ENCODE data around the gene GRHPR. TPM values are rescaled to one million over a fixed set of nuclear protein-coding genes. Genes with fewer than 3 reads are reported as not detected.

The GRHPR gene
- total and polyA plus RNA-seq, 5 donors = 92.2 to 119 (median 116) TPM

- 82% methylated on average over 7 of the region's 7 CpGs for WGBS
- H3K4me3 ChIP-seq (ENCODE audit: low read length) = no peak overlapping the region
- H3K4me1 ChIP-seq (ENCODE audit: control insufficient read depth, insufficient read depth, low read length) = no peaks in the 10 kb centered on the region
- intact Hi-C loops (cut with DNase I) = no loop called here
- DNase-seq = no peak
- H3K9me3 ChIP-seq (ENCODE audit: control insufficient read depth, low read length) = no peaks in the 10 kb centered on the region
- ATAC-seq = no peak
- no peaks in the 10 kb centered on the region for H3K27me3 ChIP-seq (ENCODE audit: control insufficient read depth, insufficient read depth)
- H3K27ac ChIP-seq (ENCODE audit: low read length) = no peak overlapping the region
These were observed 24.0 kb upstream of the GRHPR start for GRCh38 chr9:37398464-37399025.

GRCh38 chr9:37399336-37399735 lies 23.2 kb upstream of the GRHPR start:
- no peak overlapping the region for H3K4me3 ChIP-seq (ENCODE audit: low read length)
- ATAC-seq = no peak
- H3K27ac ChIP-seq (ENCODE audit: low read length) = no peak overlapping the region
- no peaks in the 10 kb centered on the region for H3K9me3 ChIP-seq (ENCODE audit: control insufficient read depth, low read length)
- no peaks in the 10 kb centered on the region for H3K27me3 ChIP-seq (ENCODE audit: control insufficient read depth, insufficient read depth)
- no peaks in the 10 kb centered on the region for H3K4me1 ChIP-seq (ENCODE audit: control insufficient read depth, insufficient read depth, low read length)
- intact Hi-C loops (cut with DNase I) = no loop called here
- DNase-seq = no peak
- 70% methylated on average over 2 of the region's 2 CpGs for WGBS

- Histone ChIP-seq H3K4me3 (ENCODE audit: low read length) (no peak overlapping the region), H3K27ac (ENCODE audit: low read length) (no peak overlapping the region), H3K4me1 (ENCODE audit: control insufficient read depth, insufficient read depth, low read length) (no peaks in the 10 kb centered on the region), H3K27me3 (ENCODE audit: control insufficient read depth, insufficient read depth) (no peaks in the 10 kb centered on the region), H3K9me3 (ENCODE audit: control insufficient read depth, low read length) (no peaks in the 10 kb centered on the region)
- ATAC-seq = no peak
- 81% methylated on average over 9 of the region's 9 CpGs for WGBS
- intact Hi-C loops (cut with DNase I) = no loop called here
- DNase-seq = no peak
These were observed 17.9 kb upstream of the GRHPR start for GRCh38 chr9:37404590-37404989.

- DNase-seq = no peak
- Histone ChIP-seq H3K4me1 (ENCODE audit: control insufficient read depth, insufficient read depth, low read length) (no peaks in the 10 kb centered on the region), H3K4me3 (ENCODE audit: low read length) (no peak overlapping the region), H3K9me3 (ENCODE audit: control insufficient read depth, low read length) (no peaks in the 10 kb centered on the region), H3K27ac (ENCODE audit: low read length) (no peak overlapping the region), H3K27me3 (ENCODE audit: control insufficient read depth, insufficient read depth) (no peaks in the 10 kb centered on the region)
- 35% methylated on average over 3 of the region's 3 CpGs for WGBS
- intact Hi-C loops (cut with DNase I) = no loop called here
- ATAC-seq = peak; percentile 88
These were observed 17.1 kb upstream of the GRHPR start for GRCh38 chr9:37405350-37405749.

GRCh38 chr9:37405764-37406380 lies 16.6 kb upstream of the GRHPR start:
- Histone ChIP-seq H3K4me3 (ENCODE audit: low read length) (no peak overlapping the region), H3K9me3 (ENCODE audit: control insufficient read depth, low read length) (no peaks in the 10 kb centered on the region), H3K4me1 (ENCODE audit: control insufficient read depth, insufficient read depth, low read length) (no peaks in the 10 kb centered on the region), H3K27me3 (ENCODE audit: control insufficient read depth, insufficient read depth) (no peaks in the 10 kb centered on the region), H3K27ac (ENCODE audit: low read length) (no peak overlapping the region)
- intact Hi-C loops (cut with DNase I) = no loop called here
- ATAC-seq (peak in 1 of 2 donors; percentile 24), DNase-seq (peak in 1 of 3 donors; percentile 59)
- WGBS = 70% methylated on average over 10 of the region's 10 CpGs

GRCh38 chr9:37406603-37407401 lies 15.7 kb upstream of the GRHPR start:
- WGBS = 92% methylated on average over 11 of the region's 11 CpGs
- DNase-seq = peak in 1 of 3 donors; percentile 16
- no peaks in the 10 kb centered on the region for H3K27me3 ChIP-seq (ENCODE audit: control insufficient read depth, insufficient read depth)
- intact Hi-C loops (cut with DNase I) = no loop called here
- peaks cover 3% of the 10 kb centered on the region for H3K4me1 ChIP-seq (ENCODE audit: control insufficient read depth, insufficient read depth, low read length)
- H3K27ac ChIP-seq (ENCODE audit: low read length) = no peak overlapping the region
- ATAC-seq = no peak
- H3K9me3 ChIP-seq (ENCODE audit: control insufficient read depth, low read length) = no peaks in the 10 kb centered on the region
- H3K4me3 ChIP-seq (ENCODE audit: low read length) = no peak overlapping the region

- ATAC-seq (no peak), DNase-seq (no peak)
- no peaks in the 10 kb centered on the region for H3K9me3 ChIP-seq (ENCODE audit: control insufficient read depth, low read length)
- H3K4me3 ChIP-seq (ENCODE audit: low read length) = no peak overlapping the region
- peaks cover 3% of the 10 kb centered on the region for H3K4me1 ChIP-seq (ENCODE audit: control insufficient read depth, insufficient read depth, low read length)
- intact Hi-C loops (cut with DNase I) = no loop called here
- 72% methylated on average over 2 of the region's 2 CpGs for WGBS
- no peak overlapping the region for H3K27ac ChIP-seq (ENCODE audit: low read length)
- no peaks in the 10 kb centered on the region for H3K27me3 ChIP-seq (ENCODE audit: control insufficient read depth, insufficient read depth)
These were observed 15.0 kb upstream of the GRHPR start for GRCh38 chr9:37407468-37407867.

- DNase-seq = no peak
- ATAC-seq = no peak
- Histone ChIP-seq H3K4me3 (ENCODE audit: low read length) (no peak overlapping the region), H3K4me1 (ENCODE audit: control insufficient read depth, insufficient read depth, low read length) (peaks cover 3% of the 10 kb centered on the region), H3K27me3 (ENCODE audit: control insufficient read depth, insufficient read depth) (no peaks in the 10 kb centered on the region), H3K9me3 (ENCODE audit: control insufficient read depth, low read length) (no peaks in the 10 kb centered on the region), H3K27ac (ENCODE audit: low read length) (no peak overlapping the region)
- intact Hi-C loops (cut with DNase I) = no loop called here
- 89% methylated on average over 22 of the region's 22 CpGs for WGBS
These were observed 13.4 kb upstream of the GRHPR start for GRCh38 chr9:37408933-37409710.

GRCh38 chr9:37410354-37410861 lies 12.1 kb upstream of the GRHPR start:
- 92% methylated on average over 9 of the region's 9 CpGs for WGBS
- no peaks in the 10 kb centered on the region for H3K27me3 ChIP-seq (ENCODE audit: control insufficient read depth, insufficient read depth)
- H3K9me3 ChIP-seq (ENCODE audit: control insufficient read depth, low read length) = no peaks in the 10 kb centered on the region
- intact Hi-C loops (cut with DNase I) = loop anchor here in 1 of 4 donors (10.0 kb wide), 1 partner anchor 54 kb away; the partner anchor contains the start of gene ZBTB5
- H3K27ac ChIP-seq (ENCODE audit: low read length) = no peak overlapping the region
- H3K4me1 ChIP-seq (ENCODE audit: control insufficient read depth, insufficient read depth, low read length) = peaks cover 5% of the 10 kb centered on the region
- ATAC-seq (no peak), DNase-seq (no peak)
- no peak overlapping the region for H3K4me3 ChIP-seq (ENCODE audit: low read length)

- intact Hi-C loops (cut with DNase I) = loop anchor here in 1 of 4 donors (10.0 kb wide), 1 partner anchor 54 kb away; the partner anchor contains the start of gene ZBTB5
These were observed 11.3 kb upstream of the GRHPR start for GRCh38 chr9:37410969-37411785.

More at GRCh38 chr9:37410969-37411785, 11.3 kb upstream of the GRHPR start:
- Histone ChIP-seq H3K27me3 (ENCODE audit: control insufficient read depth, insufficient read depth) (no peaks in the 10 kb centered on the region), H3K4me3 (ENCODE audit: low read length) (no peak overlapping the region), H3K27ac (ENCODE audit: low read length) (no peak overlapping the region), H3K4me1 (ENCODE audit: control insufficient read depth, insufficient read depth, low read length) (peaks cover 5% of the 10 kb centered on the region), H3K9me3 (ENCODE audit: control insufficient read depth, low read length) (no peaks in the 10 kb centered on the region)
- WGBS = 73% methylated on average over 13 of the region's 13 CpGs
- peak in 1 of 2 donors; percentile 28 for ATAC-seq
- DNase-seq = peak in 1 of 3 donors; percentile 54

Measured in right cardiac atrium (tissue), 5 donors.